ENCODE measurements around the gene NTN3. TPM values are rescaled to one million over a fixed set of nuclear protein-coding genes. Genes with fewer than 3 reads are reported as not detected.

Gene NTN3
- polyA plus RNA-seq, 1 experiment: 0.38 TPM

DNA sequence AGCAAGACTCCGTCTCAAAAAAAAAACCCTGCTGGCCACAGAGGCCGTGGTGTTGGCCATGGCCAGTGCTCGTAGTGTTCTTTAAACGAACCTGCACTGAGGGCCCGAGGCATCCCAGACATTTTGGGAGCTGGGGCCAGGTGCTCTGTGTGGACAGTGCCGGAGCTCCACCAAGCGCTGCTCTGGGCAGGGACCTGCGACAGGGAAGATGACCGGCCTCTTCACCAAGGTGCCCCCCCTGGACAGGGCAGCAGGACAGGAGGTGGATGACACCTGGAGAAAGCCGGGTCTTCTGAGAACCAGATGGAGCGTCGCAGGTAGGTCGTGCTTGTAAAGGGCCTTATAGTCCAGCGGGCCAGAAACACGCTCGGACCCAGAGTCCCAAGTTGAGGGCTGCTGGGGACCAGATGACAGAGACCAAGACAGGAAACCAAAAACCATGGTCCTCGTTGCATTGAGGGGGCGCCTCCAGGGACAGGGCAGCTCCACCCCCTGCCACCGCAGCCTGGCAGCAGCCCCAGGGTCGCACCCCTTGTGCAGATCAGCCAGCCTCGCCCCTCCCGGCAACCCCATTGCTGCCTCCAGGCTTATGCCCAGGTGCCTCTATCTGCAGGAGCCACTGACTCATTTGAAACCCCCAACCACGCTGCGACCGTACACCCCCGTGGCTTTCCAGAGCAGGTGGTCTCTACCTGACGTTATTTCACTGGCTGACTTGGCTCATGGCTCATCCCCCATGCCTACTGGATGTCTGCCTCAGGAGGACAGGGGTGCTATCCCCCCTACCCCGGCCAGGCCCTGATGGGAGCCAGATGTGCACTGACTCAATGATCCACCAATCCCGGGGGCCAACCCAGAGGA, 4.2 kb upstream of the NTN3 start:
- Histone ChIP-seq H3K4me3 (ENCODE audit: low read depth, low read length) (peak overlapping the region; percentile 56), H3K27ac (ENCODE audit: low read depth, low read length) (no peak overlapping the region), H3K9me3 (ENCODE audit: control insufficient read depth, insufficient read depth, low read length) (no peaks in the 10 kb centered on the region; the same call in 1 of the 2 replicates), H3K27me3 (ENCODE audit: control insufficient read depth, insufficient read depth, low read length) (no peaks in the 10 kb centered on the region)
- ChIA-PET POLR2A (no interaction called here), CTCF (interaction anchor here (0.8 kb wide), 1 partner anchor 35 kb away, joined by 3 read pairs; no protein-coding TSS in a partner anchor)
- no peak for DNase-seq (ENCODE audit: low read depth, low spot score)
- TF ChIP-seq, protein P1, sequence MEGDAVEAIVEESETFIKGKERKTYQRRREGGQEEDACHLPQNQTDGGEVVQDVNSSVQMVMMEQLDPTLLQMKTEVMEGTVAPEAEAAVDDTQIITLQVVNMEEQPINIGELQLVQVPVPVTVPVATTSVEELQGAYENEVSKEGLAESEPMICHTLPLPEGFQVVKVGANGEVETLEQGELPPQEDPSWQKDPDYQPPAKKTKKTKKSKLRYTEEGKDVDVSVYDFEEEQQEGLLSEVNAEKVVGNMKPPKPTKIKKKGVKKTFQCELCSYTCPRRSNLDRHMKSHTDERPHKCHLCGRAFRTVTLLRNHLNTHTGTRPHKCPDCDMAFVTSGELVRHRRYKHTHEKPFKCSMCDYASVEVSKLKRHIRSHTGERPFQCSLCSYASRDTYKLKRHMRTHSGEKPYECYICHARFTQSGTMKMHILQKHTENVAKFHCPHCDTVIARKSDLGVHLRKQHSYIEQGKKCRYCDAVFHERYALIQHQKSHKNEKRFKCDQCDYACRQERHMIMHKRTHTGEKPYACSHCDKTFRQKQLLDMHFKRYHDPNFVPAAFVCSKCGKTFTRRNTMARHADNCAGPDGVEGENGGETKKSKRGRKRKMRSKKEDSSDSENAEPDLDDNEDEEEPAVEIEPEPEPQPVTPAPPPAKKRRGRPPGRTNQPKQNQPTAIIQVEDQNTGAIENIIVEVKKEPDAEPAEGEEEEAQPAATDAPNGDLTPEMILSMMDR (IDR thresholded peaks at IDR 0.05; ENCODE audit: low read depth, low read length): no peak

DNA sequence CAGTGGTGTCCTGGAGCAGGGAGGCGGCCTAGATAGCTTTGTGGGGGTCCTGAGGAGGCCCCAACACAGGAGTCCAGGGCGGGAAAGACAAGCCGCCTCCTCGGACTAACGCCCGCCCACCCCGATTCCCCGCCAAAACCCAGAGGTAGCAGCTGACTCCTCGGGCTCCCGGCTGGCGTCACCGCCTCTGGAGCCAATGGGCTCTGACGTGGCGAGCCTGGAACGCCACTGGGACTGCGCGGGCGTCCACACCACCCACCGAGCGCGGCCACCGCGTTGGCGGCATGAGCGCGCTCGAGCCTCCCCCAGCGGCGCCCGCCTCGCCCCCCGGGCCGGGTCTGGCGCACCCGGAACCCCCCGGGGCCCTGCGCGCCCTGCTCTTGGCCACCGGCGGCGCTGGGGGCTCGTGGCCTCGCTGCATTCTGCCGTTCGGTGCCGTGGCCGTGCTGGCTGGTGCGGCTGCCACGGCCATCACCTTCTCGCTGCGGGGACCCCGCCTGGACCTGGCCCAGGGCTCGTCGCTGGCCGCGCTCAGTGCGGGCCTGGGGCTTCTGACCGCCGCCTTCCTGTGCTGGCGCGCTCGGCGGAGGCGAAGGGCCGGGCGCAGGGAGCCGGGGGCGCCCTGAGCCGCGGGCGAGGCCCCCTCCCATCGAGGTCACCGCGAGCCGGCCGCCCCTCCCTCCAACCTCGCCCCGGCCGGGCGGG, 3.4 kb upstream of the NTN3 start:
- no peaks in the 10 kb centered on the region; the same call in 1 of the 2 replicates for H3K9me3 ChIP-seq (ENCODE audit: control insufficient read depth, insufficient read depth, low read length)
- TF ChIP-seq, protein P1 (IDR thresholded peaks at IDR 0.05; ENCODE audit: low read depth, low read length): no peak
- H3K4me3 ChIP-seq (ENCODE audit: low read depth, low read length): peak overlapping the region; percentile 56
- ChIA-PET CTCF (interaction anchor here (0.8 kb wide), 1 partner anchor 34 kb away, joined by 3 read pairs; no protein-coding TSS in a partner anchor), POLR2A (interaction anchor here (0.6 to 0.7 kb wide), 2 partner anchors 18 to 186 kb away, joined by 3 read pairs; no protein-coding TSS in a partner anchor)
- H3K27ac ChIP-seq (ENCODE audit: low read depth, low read length): no peak overlapping the region
- H3K27me3 ChIP-seq (ENCODE audit: control insufficient read depth, insufficient read depth, low read length): no peaks in the 10 kb centered on the region
- no peak for DNase-seq (ENCODE audit: low read depth, low spot score)

DNA sequence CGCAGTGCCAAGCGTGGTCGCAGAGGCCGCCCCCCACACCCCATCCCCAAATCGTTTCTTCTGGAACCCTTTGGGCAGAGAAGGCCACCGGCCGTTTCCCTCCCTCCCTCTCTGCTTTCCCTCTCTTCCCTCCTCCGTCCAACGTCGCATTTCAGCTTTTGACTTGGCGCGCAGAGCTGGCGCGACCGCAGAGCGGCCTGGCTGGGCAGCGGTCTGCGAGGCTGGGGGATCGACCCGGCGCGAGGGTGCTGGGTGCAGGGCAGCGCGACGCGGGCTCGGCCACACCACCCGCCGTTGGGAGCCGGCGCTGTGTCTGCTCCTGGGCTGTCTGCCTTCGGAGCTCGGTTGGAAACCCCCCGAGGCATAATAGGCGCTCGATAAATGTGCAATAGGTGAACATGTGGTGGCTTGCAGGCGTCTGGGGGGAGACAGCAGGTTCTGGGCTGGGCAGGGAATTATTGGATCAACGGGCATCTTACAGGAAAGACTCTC, 2.8 kb upstream of the NTN3 start:
- DNase-seq (ENCODE audit: low read depth, low spot score): no peak
- H3K27me3 ChIP-seq (ENCODE audit: control insufficient read depth, insufficient read depth, low read length): no peaks in the 10 kb centered on the region
- H3K4me3 ChIP-seq (ENCODE audit: low read depth, low read length): peak overlapping the region; percentile 56
- no peaks in the 10 kb centered on the region; the same call in 1 of the 2 replicates for H3K9me3 ChIP-seq (ENCODE audit: control insufficient read depth, insufficient read depth, low read length)
- CTCF ChIA-PET: no interaction called here
- no peak overlapping the region for H3K27ac ChIP-seq (ENCODE audit: low read depth, low read length)
- TF ChIP-seq, protein P1 (IDR thresholded peaks at IDR 0.05; ENCODE audit: low read depth, low read length): no peak
- POLR2A ChIA-PET: interaction anchor here (0.6 to 0.7 kb wide), 3 partner anchors 10 to 433 kb away, joined by 3 to 8 read pairs (median 4); no protein-coding TSS in a partner anchor

DNA sequence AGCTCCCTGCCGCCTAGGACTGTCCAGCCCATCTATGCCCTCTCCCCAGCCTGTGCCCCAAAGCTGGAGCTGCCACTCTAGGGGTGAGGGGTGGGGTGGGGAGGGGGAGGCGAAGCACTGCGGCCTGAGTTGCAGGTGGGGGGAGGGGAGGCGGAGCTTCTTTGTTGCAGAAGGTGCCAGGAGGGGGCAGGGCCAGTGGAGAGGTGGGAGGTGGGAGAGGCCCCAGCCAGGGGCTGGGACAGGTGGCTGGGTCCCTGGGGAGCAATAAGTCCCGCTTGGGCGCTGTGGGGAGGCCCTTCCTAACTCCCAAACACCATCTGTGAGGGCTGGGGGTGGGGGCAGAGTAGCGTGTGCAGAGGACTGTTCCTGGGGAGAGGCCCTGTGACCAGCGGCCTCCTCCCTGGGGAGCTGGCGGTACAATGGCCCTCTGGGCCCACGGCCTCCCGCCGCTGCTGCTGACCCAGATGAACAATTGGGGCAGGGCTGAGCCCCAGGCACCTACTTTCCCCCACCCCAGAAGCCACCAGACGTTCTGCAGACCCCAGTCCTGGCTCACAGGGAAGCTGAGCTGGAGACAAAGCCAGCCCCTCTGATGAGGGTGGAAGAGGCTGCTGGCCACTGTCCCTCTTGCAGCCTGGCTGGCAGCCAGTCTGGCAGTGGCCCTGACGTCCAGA, 2.2 kb upstream of the NTN3 start:
- POLR2A ChIA-PET: interaction anchor here (0.6 to 1.2 kb wide), 4 partner anchors 9 to 433 kb away, joined by 3 to 8 read pairs (median 4); partner anchors contain the start of gene TEDC2
- no peak overlapping the region for H3K4me3 ChIP-seq (ENCODE audit: low read depth, low read length)

More for the DNA sequence above, 2.2 kb upstream of the NTN3 start:
- Histone ChIP-seq H3K9me3 (ENCODE audit: control insufficient read depth, insufficient read depth, low read length) (no peaks in the 10 kb centered on the region; the same call in 1 of the 2 replicates), H3K27ac (ENCODE audit: low read depth, low read length) (no peak overlapping the region), H3K27me3 (ENCODE audit: control insufficient read depth, insufficient read depth, low read length) (no peaks in the 10 kb centered on the region)
- no peak for DNase-seq (ENCODE audit: low read depth, low spot score)
- CTCF ChIA-PET: no interaction called here
- TF ChIP-seq, protein P1 (IDR thresholded peaks at IDR 0.05; ENCODE audit: low read depth, low read length): no peak
